HL-60 (cell line): ENCODE measurements around the gene MARCKS.

Experiments used
- CTCF ChIP-seq: IDR thresholded peaks from one replicate; pipeline ENCODE4 v1.5.1; 2011; ENCODE audit warnings: low read length, control low read depth, inconsistent platforms; ENCODE audit not compliant: insufficient read depth
- GABPA ChIP-seq: IDR thresholded peaks from 2 replicates; pipeline ENCODE4 v1.6.1; 2012; ENCODE audit warnings: low read depth
- POLR2AphosphoS5 ChIP-seq: IDR thresholded peaks from 2 replicates; pipeline ENCODE4 v1.6.1; 2012; ENCODE audit warnings: low read depth
- REST ChIP-seq: IDR thresholded peaks from 2 replicates; pipeline ENCODE4 v1.6.1; 2012; ENCODE audit warnings: low read depth; ENCODE audit not compliant: insufficient replicate concordance
- SPI1 ChIP-seq: IDR thresholded peaks from 2 replicates; pipeline ENCODE4 v1.6.1; 2012; ENCODE audit warnings: low read depth, mild to moderate bottlenecking, borderline replicate concordance

DNA sequence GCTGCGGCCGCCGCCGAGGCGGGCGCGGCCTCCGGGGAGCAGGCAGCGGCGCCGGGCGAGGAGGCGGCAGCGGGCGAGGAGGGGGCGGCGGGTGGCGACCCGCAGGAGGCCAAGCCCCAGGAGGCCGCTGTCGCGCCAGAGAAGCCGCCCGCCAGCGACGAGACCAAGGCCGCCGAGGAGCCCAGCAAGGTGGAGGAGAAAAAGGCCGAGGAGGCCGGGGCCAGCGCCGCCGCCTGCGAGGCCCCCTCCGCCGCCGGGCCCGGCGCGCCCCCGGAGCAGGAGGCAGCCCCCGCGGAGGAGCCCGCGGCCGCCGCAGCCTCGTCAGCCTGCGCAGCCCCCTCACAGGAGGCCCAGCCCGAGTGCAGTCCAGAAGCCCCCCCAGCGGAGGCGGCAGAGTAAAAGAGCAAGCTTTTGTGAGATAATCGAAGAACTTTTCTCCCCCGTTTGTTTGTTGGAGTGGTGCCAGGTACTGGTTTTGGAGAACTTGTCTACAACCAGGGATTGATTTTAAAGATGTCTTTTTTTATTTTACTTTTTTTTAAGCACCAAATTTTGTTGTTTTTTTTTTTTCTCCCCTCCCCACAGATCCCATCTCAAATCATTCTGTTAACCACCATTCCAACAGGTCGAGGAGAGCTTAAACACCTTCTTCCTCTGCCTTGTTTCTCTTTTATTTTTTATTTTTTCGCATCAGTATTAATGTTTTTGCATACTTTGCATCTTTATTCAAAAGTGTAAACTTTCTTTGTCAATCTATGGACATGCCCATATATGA lies 3.2 kb downstream of the MARCKS start:
- TF ChIP-seq CTCF = no peak
- no peak for TF ChIP-seq POLR2AphosphoS5
- TF ChIP-seq GABPA = no peak
- no peak for TF ChIP-seq REST
- no peak for TF ChIP-seq SPI1
